ENCODE measurements around the gene ING3. TPM values are rescaled to one million over a fixed set of nuclear protein-coding genes. Genes with fewer than 3 reads are reported as not detected.

Gene ING3
- total and polyA plus RNA-seq, 2 donors (not counting 3 experiments of a cell fraction or from before 2014, with no cell fraction given): 8.7 to 19.6 TPM

- dilution Hi-C loops (cut with MboI; ENCODE audit: extremely low pct_ligation_motif_present, low sequenced_read_pairs): loop anchor here (25.0 kb wide), 1 partner anchor 101 kb away; no protein-coding TSS in a partner anchor
- DNase-seq (ENCODE audit: low read depth, low spot score): no peak
Observed at GRCh38 chr7:120985839-120986238, 35.3 kb downstream of the ING3 start.

GRCh38 chr7:120986650-120987049 is 36.1 kb downstream of the ING3 start:
- Histone ChIP-seq H3K79me2 (ENCODE audit: control insufficient read depth, insufficient read depth, low read length) (no peaks in the 10 kb centered on the region), H3K9me1 (replicated peaks; ENCODE audit: control insufficient read depth, extremely low read depth, insufficient read depth, low read length) (no peaks in the 10 kb centered on the region), H3K9me3 (replicated peaks; ENCODE audit: control insufficient read depth, insufficient read depth, low read length) (no peaks in the 10 kb centered on the region), H4K20me1 (replicated peaks; ENCODE audit: control insufficient read depth, extremely low read depth, insufficient read depth, low read length) (no peaks in the 10 kb centered on the region), H3K27me3 (ENCODE audit: control insufficient read depth in 2 of 2, insufficient read depth in 2 of 2, low read length in 2 of 2) (peaks cover 0 to 9% of the 10 kb centered on the region in 2 experiments), H3K4me3 (replicated peaks in 1 of 3; ENCODE audit: insufficient read depth in 1 of 3, low read depth in 1 of 3, low read length in 3 of 3) (no peak overlapping the region), H3K4me2 (ENCODE audit: insufficient read depth, low read length) (no peak overlapping the region), H3K27ac (ENCODE audit: insufficient read depth, low read depth, low read length) (no peak overlapping the region), H3K4me1 (ENCODE audit: control insufficient read depth, extremely low read depth, insufficient read depth, low read length) (peaks cover 10% of the 10 kb centered on the region), H3K9ac (replicated peaks; ENCODE audit: extremely low read depth, insufficient read depth, low read length) (no peak overlapping the region), H2AFZ (ENCODE audit: low read depth, low read length) (no peak overlapping the region), H3K36me3 (ENCODE audit: control insufficient read depth in 2 of 2, extremely low read depth in 1 of 2, insufficient read depth in 2 of 2, low read length in 2 of 2) (no peaks in the 10 kb centered on the region)
- CTCF ChIA-PET: interaction anchor here (0.8 to 8.4 kb wide), 25 partner anchors 13 to 195 kb away, joined by 3 to 156 read pairs (median 6); partner anchors contain the start of genes ING3 and TSPAN12
- DNase-seq (ENCODE audit: low read depth, low spot score) (no peak), FAIRE-seq (no peak)
- intact Hi-C loops (cut with micrococcal nuclease) (loop anchor here (1.0 to 5.0 kb wide), 5 partner anchors 35 to 561 kb away; no protein-coding TSS in a partner anchor), dilution Hi-C loops (cut with MboI; ENCODE audit: extremely low pct_ligation_motif_present, low sequenced_read_pairs) (loop anchor here (25.0 kb wide), 1 partner anchor 101 kb away; no protein-coding TSS in a partner anchor)
- POLR2A ChIA-PET: no interaction called here
- no TSS peak for BruUV-seq (replicated peaks)
- TF ChIP-seq MAX (IDR thresholded peaks at IDR 0.05; ENCODE audit: insufficient read depth, insufficient read length) (no peak), POLR2A (IDR thresholded peaks at IDR 0.05; ENCODE audit: low read depth, low read length) (no peak), JUN (IDR thresholded peaks at IDR 0.05; ENCODE audit: borderline replicate concordance, insufficient read depth, insufficient read length, low read depth) (no peak), POLR2AphosphoS5 (IDR thresholded peaks at IDR 0.05; ENCODE audit: insufficient read depth, low read depth, low read length) (no peak), CTCF (IDR thresholded peaks at IDR 0.05; ENCODE audit: extremely low read depth in 1 of 2, insufficient read depth in 1 of 2, low read depth in 1 of 2, low read length in 2 of 2) (no peak), MYC (IDR thresholded peaks at IDR 0.05; ENCODE audit: low read depth, low read length) (no peak), FOS (IDR thresholded peaks at IDR 0.05; ENCODE audit: borderline replicate concordance, insufficient read depth, low read length) (no peak), EZH2 (IDR thresholded peaks at IDR 0.05; ENCODE audit: borderline replicate concordance, low read depth, low read length, severe bottlenecking) (no peak), GATA2 (IDR thresholded peaks at IDR 0.05; ENCODE audit: insufficient read depth, insufficient read length, low read depth, low read length) (no peak)

More at GRCh38 chr7:120985839-120986238, 35.3 kb downstream of the ING3 start:
- Histone ChIP-seq H3K4me3 (replicated peaks in 1 of 3; ENCODE audit: insufficient read depth in 1 of 3, low read depth in 1 of 3, low read length in 3 of 3) (no peak overlapping the region), H3K27ac (ENCODE audit: insufficient read depth, low read depth, low read length) (no peak overlapping the region), H3K9me1 (replicated peaks; ENCODE audit: control insufficient read depth, extremely low read depth, insufficient read depth, low read length) (no peaks in the 10 kb centered on the region), H4K20me1 (replicated peaks; ENCODE audit: control insufficient read depth, extremely low read depth, insufficient read depth, low read length) (no peaks in the 10 kb centered on the region), H3K27me3 (ENCODE audit: control insufficient read depth in 2 of 2, insufficient read depth in 2 of 2, low read length in 2 of 2) (peaks cover 0 to 7% of the 10 kb centered on the region in 2 experiments), H3K4me2 (ENCODE audit: insufficient read depth, low read length) (no peak overlapping the region), H3K79me2 (ENCODE audit: control insufficient read depth, insufficient read depth, low read length) (no peaks in the 10 kb centered on the region), H3K4me1 (ENCODE audit: control insufficient read depth, extremely low read depth, insufficient read depth, low read length) (peaks cover 10% of the 10 kb centered on the region), H3K9me3 (replicated peaks; ENCODE audit: control insufficient read depth, insufficient read depth, low read length) (no peaks in the 10 kb centered on the region), H2AFZ (ENCODE audit: low read depth, low read length) (no peak overlapping the region), H3K36me3 (ENCODE audit: control insufficient read depth in 2 of 2, extremely low read depth in 1 of 2, insufficient read depth in 2 of 2, low read length in 2 of 2) (no peaks in the 10 kb centered on the region), H3K9ac (replicated peaks; ENCODE audit: extremely low read depth, insufficient read depth, low read length) (no peak overlapping the region)
- POLR2A ChIA-PET: no interaction called here
- BruUV-seq (replicated peaks): no TSS peak
- intact Hi-C loops (cut with micrococcal nuclease): loop anchor here (5.0 kb wide), 1 partner anchor 561 kb away; no protein-coding TSS in a partner anchor
- FAIRE-seq: no peak
- CTCF ChIA-PET: interaction anchor here (1.2 to 8.4 kb wide), 11 partner anchors 12 to 123 kb away, joined by 3 to 156 read pairs (median 6); no protein-coding TSS in a partner anchor
- TF ChIP-seq POLR2A (IDR thresholded peaks at IDR 0.05; ENCODE audit: low read depth, low read length) (no peak), MYC (IDR thresholded peaks at IDR 0.05; ENCODE audit: low read depth, low read length) (no peak), FOS (IDR thresholded peaks at IDR 0.05; ENCODE audit: borderline replicate concordance, insufficient read depth, low read length) (no peak), MAX (IDR thresholded peaks at IDR 0.05; ENCODE audit: insufficient read depth, insufficient read length) (no peak), POLR2AphosphoS5 (IDR thresholded peaks at IDR 0.05; ENCODE audit: insufficient read depth, low read depth, low read length) (no peak), EZH2 (IDR thresholded peaks at IDR 0.05; ENCODE audit: borderline replicate concordance, low read depth, low read length, severe bottlenecking) (no peak)
